NCI-H748 (cell line): ENCODE data around the gene FKBP11.
A peak's percentile ranks its signal among the peaks of the same experiment; 100 is the strongest.

ENCODE experiments used
- DNase-seq: peaks from one replicate; lab custom pipeline; 2025; ENCODE audit not compliant: unreplicated experiment; lab: John Stamatoyannopoulos, UW

Gene FKBP11

GRCh38 chr12:48925304-48926011, at the start of gene FKBP11:
Gene FKBP11, minus strand, starts transcription at chr12:48925492. Its CDS starts 64 bp downstream, at chr12:48925428.
- DNase-seq = peak; percentile 32

GRCh38 chr12:48973941-48974673, 48.8 kb upstream of the FKBP11 start:
- DNase-seq = no peak

- DNase-seq = no peak
Measured at GRCh38 chr12:48973531-48973930, 48.2 kb upstream of the FKBP11 start.

GRCh38 chr12:48972952-48973483, 47.7 kb upstream of the FKBP11 start:
- DNase-seq = no peak

GRCh38 chr12:48972213-48972951, 47.1 kb upstream of the FKBP11 start:
- no peak for DNase-seq

- no peak for DNase-seq
Measured at GRCh38 chr12:48970702-48971334, 45.5 kb upstream of the FKBP11 start.

- DNase-seq = peak; percentile 50
Measured at GRCh38 chr12:48969833-48970701, 44.8 kb upstream of the FKBP11 start.

- DNase-seq = no peak
Measured at GRCh38 chr12:48969160-48969771, 44.0 kb upstream of the FKBP11 start.

- no peak for DNase-seq
Measured at GRCh38 chr12:48968467-48968866, 43.2 kb upstream of the FKBP11 start.

- DNase-seq = no peak
Measured at GRCh38 chr12:48967991-48968390, 42.7 kb upstream of the FKBP11 start.

GRCh38 chr12:48966177-48966895, 41.0 kb upstream of the FKBP11 start:
- DNase-seq = no peak

GRCh38 chr12:48965298-48965838, 40.1 kb upstream of the FKBP11 start:
- DNase-seq = no peak

GRCh38 chr12:48961801-48962200, 36.5 kb upstream of the FKBP11 start:
- DNase-seq = no peak

- DNase-seq = no peak
Measured at GRCh38 chr12:48961331-48961730, 36.0 kb upstream of the FKBP11 start.

- no peak for DNase-seq
Measured at GRCh38 chr12:48960834-48961233, 35.5 kb upstream of the FKBP11 start.

- DNase-seq = no peak
Measured at GRCh38 chr12:48958049-48958388, 32.7 kb upstream of the FKBP11 start.

- peak; percentile 98 for DNase-seq
Measured at GRCh38 chr12:48957141-48958048, 32.1 kb upstream of the FKBP11 start, which contains the start of gene ARF3. Gene ARF3, minus strand, starts transcription at chr12:48957487. Its CDS starts 16,392 bp downstream, at chr12:48941095.
